ENCODE measurements around the gene EME2. TPM values are rescaled to one million over a fixed set of nuclear protein-coding genes. Genes with fewer than 3 reads are reported as not detected.
"Not testable (repeated sequence)": the region's sequence is repeated elsewhere in the genome, so short reads cannot be mapped to it uniquely, and the experiment has no call there.

The EME2 gene
- total and polyA plus RNA-seq, 3 donors from 2014 or later = 12.5 to 34.2 (median 20.3) TPM

GRCh38 chr16:1731603-1732002 is 41.0 kb upstream of the EME2 start:
- Histone ChIP-seq H3K4me1 (no peaks in the 10 kb centered on the region), H3K9me3 (no peaks in the 10 kb centered on the region), H3K4me3 (no peak overlapping the region), H3K36me3 (ENCODE audit: low read depth, missing control alignments) (no peaks in the 10 kb centered on the region), H3K27me3 (no peaks in the 10 kb centered on the region), H3K27ac (no peak overlapping the region)
- WGBS, 2 donors = 79 to 88% methylated on average over 6 to 7 of the region's 7 CpGs
- no peak for DNase-seq
- TF ChIP-seq POLR2A (IDR thresholded peaks at IDR 0.05) (no peak), CTCF (IDR thresholded peaks at IDR 0.05) (no peak)
- intact Hi-C loops (cut with DNase I; ENCODE audit: low total_unique reads) = no loop called here

- Histone ChIP-seq H3K9me3 (no peaks in the 10 kb centered on the region), H3K36me3 (ENCODE audit: low read depth, missing control alignments) (no peaks in the 10 kb centered on the region), H3K4me1 (no peaks in the 10 kb centered on the region), H3K4me3 (no peak overlapping the region), H3K27ac (no peak overlapping the region), H3K27me3 (no peaks in the 10 kb centered on the region)
- intact Hi-C loops (cut with DNase I; ENCODE audit: low total_unique reads) = no loop called here
- DNase-seq = no peak
- no peak for TF ChIP-seq POLR2A (IDR thresholded peaks at IDR 0.05)
- TF ChIP-seq CTCF (IDR thresholded peaks at IDR 0.05) = no peak
- WGBS, 2 donors = 81% methylated on average over 9 to 14 of the region's 14 CpGs
Observed at GRCh38 chr16:1732071-1732470, 40.5 kb upstream of the EME2 start.

- H3K4me1 ChIP-seq; H3K36me3 ChIP-seq (ENCODE audit: low read depth, missing control alignments); H3K27ac ChIP-seq; H3K4me3 ChIP-seq; H3K9me3 ChIP-seq; H3K27me3 ChIP-seq; DNase-seq; intact Hi-C loops (cut with DNase I; ENCODE audit: low total_unique reads): not testable (repeated sequence)
- 84 to 95% methylated on average over 11 to 20 of the region's 21 CpGs for WGBS, 2 donors
Observed at GRCh38 chr16:1732551-1732987, 40.0 kb upstream of the EME2 start.

GRCh38 chr16:1734123-1734522 is 38.5 kb upstream of the EME2 start:
- H3K4me3 ChIP-seq = no peak overlapping the region
- WGBS, 2 donors = 92% methylated on average over 22 of the region's 22 CpGs; no CpG with 5 or more reads in 1 of the 2 donors
- no peak for TF ChIP-seq CTCF (IDR thresholded peaks at IDR 0.05)
- no peaks in the 10 kb centered on the region for H3K27me3 ChIP-seq
- DNase-seq = no peak
- H3K4me1 ChIP-seq = no peaks in the 10 kb centered on the region
- H3K36me3 ChIP-seq (ENCODE audit: low read depth, missing control alignments) = no peaks in the 10 kb centered on the region
- intact Hi-C loops (cut with DNase I; ENCODE audit: low total_unique reads) = no loop called here
- no peaks in the 10 kb centered on the region for H3K9me3 ChIP-seq
- no peak overlapping the region for H3K27ac ChIP-seq

GRCh38 chr16:1734816-1735215 is 37.8 kb upstream of the EME2 start:
- H3K27me3 ChIP-seq = no peaks in the 10 kb centered on the region
- no peaks in the 10 kb centered on the region for H3K36me3 ChIP-seq (ENCODE audit: low read depth, missing control alignments)
- no peak overlapping the region for H3K27ac ChIP-seq
- no peak overlapping the region for H3K4me3 ChIP-seq
- no peaks in the 10 kb centered on the region for H3K9me3 ChIP-seq
- no peak for DNase-seq
- TF ChIP-seq CTCF (IDR thresholded peaks at IDR 0.05) = no peak
- no peak for TF ChIP-seq POLR2A (IDR thresholded peaks at IDR 0.05)
- WGBS, 2 donors = 96 to 98% methylated on average over 11 to 22 of the region's 22 CpGs
- intact Hi-C loops (cut with DNase I; ENCODE audit: low total_unique reads) = no loop called here
- H3K4me1 ChIP-seq = no peaks in the 10 kb centered on the region

Measured in testis (tissue), 3 donors.